T-helper 22 cell (primary cell): Measurements from ENCODE around the gene AMBP.

Experiments used
- DNase-seq: peaks from one replicate; pipeline ENCODE4 v3.0.0-alpha.2; 2020; ENCODE audit warnings: low read depth

Gene AMBP

GRCh38 chr9:114078021-114078780 is at the start of gene AMBP:
Gene AMBP (minus strand): TSS chr9:114078300. CDS start chr9:114078209, 91 bp downstream.
- no peak for DNase-seq

DNA sequence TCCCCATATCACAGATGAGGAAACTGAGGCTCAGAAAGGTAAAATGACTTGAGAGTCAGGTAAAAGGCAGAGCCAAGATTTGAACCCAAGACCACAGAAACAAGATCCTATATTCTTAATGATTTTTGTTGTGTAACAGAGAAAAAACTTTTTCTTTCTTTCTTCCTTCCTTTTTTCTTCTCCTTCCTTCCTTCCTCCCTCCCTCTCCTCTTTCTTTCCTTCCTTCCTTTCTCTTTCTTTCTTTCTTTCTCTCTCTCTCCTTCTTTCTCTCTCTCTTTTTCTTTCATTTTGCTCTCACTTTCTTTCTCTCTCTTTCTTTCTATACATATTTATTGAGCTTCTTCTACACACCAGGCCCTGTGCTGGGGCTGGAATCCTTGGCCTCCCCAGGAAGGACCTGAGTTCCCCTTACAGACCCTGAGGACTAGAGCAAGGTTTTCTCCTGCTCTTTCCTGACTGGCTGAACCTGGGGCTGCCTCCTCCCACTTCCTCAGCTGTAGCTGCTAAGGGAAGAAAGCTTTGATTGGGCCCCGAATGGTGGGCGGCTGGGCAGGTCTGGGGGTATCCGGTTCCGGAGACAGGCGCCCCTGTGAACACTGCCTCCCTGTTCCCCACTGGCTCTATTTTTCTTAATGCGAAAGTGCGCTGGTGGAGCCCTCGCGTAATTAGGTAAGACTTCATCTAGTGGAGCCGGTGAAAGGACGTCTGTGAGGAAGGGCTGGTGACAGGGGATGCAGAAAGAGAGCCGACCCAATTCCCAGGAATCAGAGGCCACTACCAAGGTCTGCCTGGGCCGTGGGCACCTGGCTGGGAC is 48.4 kb upstream of the AMBP start:
- DNase-seq, result no peak

GRCh38 chr9:114125476-114126013 is 47.4 kb upstream of the AMBP start:
- DNase-seq, result no peak

- no peak for DNase-seq
Measured at GRCh38 chr9:114124666-114125475, 46.8 kb upstream of the AMBP start.

DNA sequence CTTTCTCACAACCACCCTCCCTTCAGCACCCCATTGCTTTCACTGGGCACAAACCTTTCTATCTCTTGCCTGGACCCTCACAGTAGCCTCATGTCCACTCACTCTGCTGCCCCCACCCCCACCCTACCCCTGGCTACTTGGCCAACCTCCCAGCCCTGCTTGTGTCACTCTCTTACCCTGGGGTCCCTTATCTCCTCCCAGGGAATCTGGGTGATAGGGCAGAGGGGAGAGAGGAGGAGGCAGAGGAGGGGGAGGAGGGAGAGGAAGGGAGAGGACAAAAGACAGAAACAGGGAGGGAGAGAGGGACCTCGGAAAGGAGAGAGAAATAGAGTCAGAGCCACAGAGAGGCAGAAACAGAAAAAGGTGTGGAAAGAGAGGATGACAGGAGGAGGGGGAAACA is 46.0 kb upstream of the AMBP start:
- DNase-seq, result no peak

DNA sequence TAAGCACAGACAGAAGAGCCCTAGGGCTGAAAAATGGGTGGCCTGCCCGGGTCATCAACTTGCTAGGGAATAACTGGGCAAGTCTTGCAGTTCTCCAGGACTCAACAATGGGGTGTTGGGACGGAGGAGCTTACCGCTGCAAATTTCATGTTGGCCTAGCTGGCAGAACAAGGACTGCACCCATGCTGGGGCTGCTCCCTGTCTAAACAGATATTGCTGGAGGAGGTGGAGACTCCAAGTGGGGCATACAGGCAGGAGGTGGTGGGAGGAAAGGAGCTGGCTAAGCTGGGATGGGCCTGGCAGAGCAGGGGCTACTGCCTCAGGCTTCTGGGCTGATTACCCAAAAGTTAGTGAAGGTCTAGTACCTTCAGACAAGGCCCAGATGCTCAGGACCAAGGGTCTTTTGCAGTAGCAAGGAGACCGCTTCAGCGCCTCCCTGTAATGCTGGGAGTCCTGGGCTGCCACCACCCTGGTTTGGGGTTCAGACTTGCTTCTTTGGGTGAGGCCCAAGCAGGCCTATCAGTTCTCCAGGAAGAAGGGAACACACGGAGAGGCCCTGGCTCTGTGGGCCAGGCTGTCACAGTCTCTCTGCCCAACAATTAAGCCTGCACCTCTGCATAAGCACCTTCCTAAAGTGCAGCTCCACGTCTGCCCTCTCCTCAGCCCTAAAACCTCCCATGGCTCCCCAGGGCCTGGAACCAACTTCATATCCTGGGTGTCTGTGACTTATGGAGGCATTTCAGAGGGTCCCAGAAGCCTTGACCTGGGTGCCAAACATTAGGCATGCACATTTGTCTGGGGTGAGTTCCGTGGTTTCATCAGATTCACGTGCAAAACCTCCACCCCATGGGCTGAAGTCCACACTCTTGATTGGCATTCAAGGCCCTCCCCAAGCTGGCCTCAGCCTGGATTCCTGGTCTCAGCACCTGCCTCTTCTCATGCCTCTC is 45.2 kb upstream of the AMBP start:
- no peak for DNase-seq

GRCh38 chr9:114122136-114123027 is 44.3 kb upstream of the AMBP start:
- DNase-seq, result no peak

GRCh38 chr9:114121227-114122135 is 43.4 kb upstream of the AMBP start:
- DNase-seq, result no peak

GRCh38 chr9:114120192-114121014 is 42.3 kb upstream of the AMBP start:
- no peak for DNase-seq

GRCh38 chr9:114119242-114120191 is 41.4 kb upstream of the AMBP start:
- DNase-seq, result no peak

DNA sequence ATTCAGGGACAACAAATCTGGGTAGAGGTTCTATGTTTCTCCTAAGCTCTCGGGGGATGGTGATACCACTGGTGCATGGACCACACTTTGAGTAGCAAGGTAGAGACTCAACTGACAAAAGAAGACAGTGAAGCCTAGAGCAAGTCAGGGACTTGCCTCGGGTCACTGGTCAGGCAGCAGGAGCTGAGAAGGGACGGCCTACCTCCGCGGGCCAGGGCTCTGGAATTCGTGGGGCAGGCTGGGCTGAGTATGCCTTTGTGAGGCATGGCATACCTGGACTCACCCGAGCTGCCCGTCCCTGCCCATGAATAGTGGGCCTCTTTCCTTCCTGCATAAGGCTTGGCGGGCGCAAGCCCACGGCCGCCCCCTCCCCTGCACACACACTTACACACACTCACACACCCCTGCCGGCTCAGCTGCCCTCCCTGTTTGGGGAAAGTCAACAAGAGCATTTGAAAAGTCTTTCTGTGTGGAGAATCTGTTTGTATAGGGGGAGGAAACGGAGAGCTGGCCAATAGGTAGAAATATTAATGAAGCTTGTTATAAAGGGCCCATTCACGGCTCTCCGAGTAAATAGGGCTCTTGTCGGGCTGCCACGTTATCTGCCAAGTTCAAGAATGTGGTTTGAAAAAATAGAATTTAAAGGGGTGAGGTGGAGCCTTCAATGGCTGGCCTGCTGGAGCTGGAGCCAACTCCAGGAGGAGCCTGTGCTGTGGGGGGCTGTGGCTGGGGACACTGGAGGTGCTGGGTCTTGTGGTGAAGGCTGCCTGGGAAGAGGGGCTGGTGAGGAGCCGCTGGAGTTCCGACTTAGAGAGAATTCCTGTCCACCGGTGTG is 40.1 kb upstream of the AMBP start:
- DNase-seq, result no peak

DNA sequence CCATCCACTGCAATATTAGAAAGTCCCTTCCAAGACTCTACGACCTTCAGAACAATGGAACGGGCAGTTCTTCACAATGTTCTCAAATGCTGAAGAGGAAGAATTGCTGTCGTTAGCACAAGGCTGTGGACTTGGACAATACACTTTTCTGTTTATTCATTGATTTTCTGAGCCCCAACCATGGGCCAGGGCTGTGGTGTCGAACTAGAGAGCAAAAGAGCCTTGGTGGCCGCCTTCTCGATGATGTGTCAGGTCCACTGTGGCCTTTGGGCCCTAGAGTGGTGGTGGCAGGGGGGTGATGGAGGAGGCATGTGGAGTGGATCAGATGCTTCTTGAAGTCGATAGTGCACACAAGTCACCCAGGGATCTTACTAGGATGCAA is 39.5 kb upstream of the AMBP start:
- DNase-seq, result no peak

DNA sequence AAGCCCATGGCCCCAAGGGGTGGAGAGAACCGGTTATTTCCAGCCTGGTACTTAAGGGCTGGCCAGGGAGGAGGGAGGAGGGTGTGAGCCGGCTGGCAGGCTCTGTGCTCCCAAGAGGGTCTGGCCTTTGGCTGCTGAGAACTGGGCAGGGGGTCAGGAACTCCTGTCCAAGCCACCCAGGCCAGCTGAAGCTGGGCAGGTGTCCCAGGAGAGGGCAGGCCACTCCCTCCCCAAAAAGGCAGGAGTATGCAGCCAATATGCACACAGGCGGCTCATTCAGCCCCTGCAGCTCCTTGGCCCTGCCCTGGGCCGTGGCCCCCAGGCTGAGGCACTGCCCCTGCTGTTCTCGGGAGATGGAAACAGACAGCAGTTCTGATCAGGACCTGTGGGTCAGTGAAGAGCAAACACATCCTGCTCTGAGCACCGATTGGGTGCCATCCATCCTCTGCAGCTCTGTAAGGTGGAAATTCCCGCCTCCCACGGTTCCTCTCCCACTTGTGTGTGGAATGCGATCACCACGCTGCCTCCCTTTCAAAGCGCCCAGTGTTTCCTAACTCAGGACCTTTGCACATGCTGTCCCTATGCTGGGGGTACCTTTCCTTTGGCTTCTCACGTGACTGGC is 38.1 kb upstream of the AMBP start:
- no peak for DNase-seq

- DNase-seq, result no peak
Measured at GRCh38 chr9:114115654-114116125, 37.6 kb upstream of the AMBP start.

GRCh38 chr9:114114364-114114763 is 36.3 kb upstream of the AMBP start:
- DNase-seq, result no peak
